BLaER1 (cell line): ENCODE results near the gene TMPRSS15.

Source experiments
- H3K27ac ChIP-seq: shearing (Covaris generic); formaldehyde crosslinking; 2 replicates; pipeline ENCODE4 v1.8.1; 2022
- H3K27me3 ChIP-seq: shearing (Covaris generic); formaldehyde crosslinking; 2 replicates; pipeline ENCODE4 v1.8.1; 2022
- H3K36me3 ChIP-seq: shearing (Covaris generic); formaldehyde crosslinking; 2 replicates; pipeline ENCODE4 v1.8.1; 2022
- H3K4me1 ChIP-seq: shearing (Covaris generic); formaldehyde crosslinking; 2 replicates; pipeline ENCODE4 v1.8.1; 2022
- H3K4me2 ChIP-seq: shearing (Covaris generic); formaldehyde crosslinking; 2 replicates; pipeline ENCODE4 v1.8.1; 2022
- H3K4me3 ChIP-seq: shearing (Covaris generic); formaldehyde crosslinking; 2 replicates; pipeline ENCODE4 v1.8.1; 2022
- H3K9ac ChIP-seq: shearing (Covaris generic); formaldehyde crosslinking; 2 replicates; pipeline ENCODE4 v1.8.1; 2022
- H3K9me3 ChIP-seq: shearing (Covaris generic); formaldehyde crosslinking; 2 replicates; pipeline ENCODE4 v1.8.1; 2022
- H4K20me1 ChIP-seq: shearing (Covaris generic); formaldehyde crosslinking; 2 replicates; pipeline ENCODE4 v1.8.1; 2022
- Cebpa-rat ChIP-seq: shearing (Covaris generic); IDR thresholded peaks from 2 replicates; pipeline ENCODE4 v1.8.1; 2022

Gene TMPRSS15

GRCh38 chr21:18275781-18276180 is 127.8 kb downstream of the TMPRSS15 start:
- H4K20me1 ChIP-seq, result no peaks in the 10 kb centered on the region
- H3K27me3 ChIP-seq, result no peaks in the 10 kb centered on the region
- H3K27ac ChIP-seq, result no peak overlapping the region
- no peak overlapping the region for H3K4me3 ChIP-seq
- H3K9ac ChIP-seq, result no peak overlapping the region
- no peak for TF ChIP-seq Cebpa-rat
- H3K9me3 ChIP-seq, result no peaks in the 10 kb centered on the region
- H3K4me1 ChIP-seq, result no peaks in the 10 kb centered on the region
- H3K36me3 ChIP-seq, result no peaks in the 10 kb centered on the region
- H3K4me2 ChIP-seq, result no peak overlapping the region

DNA sequence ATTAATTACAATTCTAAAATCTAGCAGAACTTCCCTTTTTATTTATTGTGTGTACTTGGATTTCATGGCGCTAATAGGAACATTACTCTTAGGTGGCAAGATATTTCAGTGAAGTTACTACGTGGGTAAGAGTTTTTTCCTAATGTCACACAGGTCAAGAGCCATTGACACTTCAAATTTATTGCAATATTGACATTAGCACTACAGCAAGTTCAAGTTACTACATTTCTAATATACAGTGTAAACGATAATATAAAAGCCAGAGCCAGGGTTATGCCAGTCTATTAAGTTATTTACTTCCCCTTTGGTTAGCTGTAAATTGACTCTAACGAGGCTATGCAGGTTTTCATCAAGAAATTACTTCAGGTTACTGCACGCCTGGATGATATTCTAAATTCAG is 129.2 kb downstream of the TMPRSS15 start:
- Histone ChIP-seq H4K20me1 (no peaks in the 10 kb centered on the region), H3K27ac (no peak overlapping the region), H3K27me3 (no peaks in the 10 kb centered on the region), H3K9me3 (no peaks in the 10 kb centered on the region), H3K4me1 (no peaks in the 10 kb centered on the region), H3K36me3 (no peaks in the 10 kb centered on the region), H3K4me2 (no peak overlapping the region), H3K9ac (no peak overlapping the region), H3K4me3 (no peak overlapping the region)
- no peak for TF ChIP-seq Cebpa-rat

- no peaks in the 10 kb centered on the region for H3K27me3 ChIP-seq
- H3K9ac ChIP-seq, result no peak overlapping the region
- H3K4me3 ChIP-seq, result no peak overlapping the region
- H3K9me3 ChIP-seq, result no peaks in the 10 kb centered on the region
- no peak for TF ChIP-seq Cebpa-rat
- H4K20me1 ChIP-seq, result no peaks in the 10 kb centered on the region
- H3K27ac ChIP-seq, result no peak overlapping the region
- H3K4me1 ChIP-seq, result no peaks in the 10 kb centered on the region
- no peaks in the 10 kb centered on the region for H3K36me3 ChIP-seq
- H3K4me2 ChIP-seq, result no peak overlapping the region
Measured at GRCh38 chr21:18273400-18273799, 130.2 kb downstream of the TMPRSS15 start.

- TF ChIP-seq Cebpa-rat, result no peak
- Histone ChIP-seq H3K27me3 (no peaks in the 10 kb centered on the region), H3K27ac (no peak overlapping the region), H4K20me1 (no peaks in the 10 kb centered on the region), H3K4me1 (no peaks in the 10 kb centered on the region), H3K4me2 (no peak overlapping the region), H3K9me3 (no peaks in the 10 kb centered on the region), H3K36me3 (no peaks in the 10 kb centered on the region), H3K9ac (no peak overlapping the region), H3K4me3 (no peak overlapping the region)
Measured at GRCh38 chr21:18269856-18270255, 133.7 kb downstream of the TMPRSS15 start.

DNA sequence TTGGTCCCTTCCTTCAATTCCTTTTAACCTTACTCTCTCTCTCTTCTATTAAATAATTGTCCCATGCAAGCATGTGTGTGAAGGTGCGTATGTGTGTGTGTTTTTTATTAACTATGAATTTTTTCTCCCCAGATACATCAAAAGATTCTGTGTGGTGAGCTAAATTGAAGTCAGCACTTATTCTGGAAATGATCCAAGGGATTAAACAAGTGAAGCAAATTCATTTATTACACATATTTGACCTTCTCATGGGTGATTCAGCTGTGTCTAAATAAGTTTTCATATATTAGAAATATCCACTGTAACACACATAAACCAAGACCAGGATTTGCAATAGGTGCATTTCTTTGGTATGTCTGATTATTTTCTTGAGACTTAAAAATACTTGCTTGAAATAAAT is 134.7 kb downstream of the TMPRSS15 start:
- Histone ChIP-seq H4K20me1 (no peaks in the 10 kb centered on the region), H3K27ac (no peak overlapping the region), H3K4me1 (no peaks in the 10 kb centered on the region), H3K9ac (no peak overlapping the region), H3K9me3 (no peaks in the 10 kb centered on the region), H3K27me3 (no peaks in the 10 kb centered on the region), H3K4me3 (no peak overlapping the region), H3K4me2 (no peak overlapping the region), H3K36me3 (no peaks in the 10 kb centered on the region)
- no peak for TF ChIP-seq Cebpa-rat

DNA sequence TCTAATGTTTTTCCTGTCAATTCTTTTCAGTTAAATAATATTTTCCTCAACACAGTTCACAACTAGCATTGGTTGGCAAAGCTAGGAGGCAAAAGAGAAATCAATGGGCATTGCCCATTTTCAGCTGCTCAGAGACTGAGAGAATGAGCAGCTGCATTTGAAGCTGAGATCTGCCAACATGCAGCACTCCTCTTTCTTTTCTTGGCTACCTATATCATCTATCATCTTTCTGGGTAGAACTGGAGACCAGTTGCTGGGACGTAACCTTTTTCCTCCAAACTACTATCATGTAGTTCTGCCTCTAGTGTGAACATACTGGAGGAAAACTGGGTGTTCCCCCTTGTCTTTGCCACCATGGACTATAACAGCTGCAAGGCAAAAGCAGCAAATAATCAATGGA is 136.1 kb downstream of the TMPRSS15 start:
- Histone ChIP-seq H3K4me2 (no peak overlapping the region), H4K20me1 (no peaks in the 10 kb centered on the region), H3K36me3 (no peaks in the 10 kb centered on the region), H3K9ac (no peak overlapping the region), H3K9me3 (no peaks in the 10 kb centered on the region), H3K4me3 (no peak overlapping the region), H3K4me1 (no peaks in the 10 kb centered on the region), H3K27me3 (no peaks in the 10 kb centered on the region), H3K27ac (no peak overlapping the region)
- no peak for TF ChIP-seq Cebpa-rat

- no peaks in the 10 kb centered on the region for H3K4me1 ChIP-seq
- H3K4me2 ChIP-seq, result no peak overlapping the region
- H3K36me3 ChIP-seq, result no peaks in the 10 kb centered on the region
- H3K27ac ChIP-seq, result no peak overlapping the region
- H3K9me3 ChIP-seq, result no peaks in the 10 kb centered on the region
- H3K4me3 ChIP-seq, result no peak overlapping the region
- TF ChIP-seq Cebpa-rat, result no peak
- no peak overlapping the region for H3K9ac ChIP-seq
- no peaks in the 10 kb centered on the region for H4K20me1 ChIP-seq
- H3K27me3 ChIP-seq, result no peaks in the 10 kb centered on the region
Measured at GRCh38 chr21:18265944-18266343, 137.6 kb downstream of the TMPRSS15 start.

- Histone ChIP-seq H3K9me3 (no peaks in the 10 kb centered on the region), H3K9ac (no peak overlapping the region), H3K4me2 (no peak overlapping the region), H3K36me3 (no peaks in the 10 kb centered on the region), H3K27me3 (no peaks in the 10 kb centered on the region), H3K4me1 (no peaks in the 10 kb centered on the region), H3K27ac (no peak overlapping the region), H3K4me3 (no peak overlapping the region), H4K20me1 (no peaks in the 10 kb centered on the region)
- TF ChIP-seq Cebpa-rat, result no peak
Measured at GRCh38 chr21:18253799-18254198, 149.8 kb downstream of the TMPRSS15 start.

DNA sequence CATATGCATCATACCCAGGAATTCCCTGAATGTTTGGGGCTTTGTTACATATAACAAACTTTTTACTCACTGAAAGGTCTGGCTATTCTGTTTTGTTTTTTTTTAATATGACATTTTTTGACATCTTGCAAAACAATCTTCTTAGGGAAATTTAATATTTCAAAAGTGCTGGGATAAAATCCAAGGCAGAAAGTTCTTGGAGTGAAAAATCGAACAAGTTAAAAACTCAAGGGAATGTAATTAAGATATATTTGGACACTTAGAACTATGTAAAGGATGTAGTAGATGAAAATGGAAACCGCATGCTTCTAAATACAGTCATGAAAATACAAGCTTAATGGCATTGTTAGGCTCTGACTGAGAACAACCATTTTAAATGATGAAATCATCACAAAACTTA is 150.4 kb downstream of the TMPRSS15 start:
- H3K36me3 ChIP-seq, result no peaks in the 10 kb centered on the region
- no peaks in the 10 kb centered on the region for H4K20me1 ChIP-seq
- no peak for TF ChIP-seq Cebpa-rat
- no peaks in the 10 kb centered on the region for H3K4me1 ChIP-seq
- H3K9ac ChIP-seq, result no peak overlapping the region
- H3K27me3 ChIP-seq, result no peaks in the 10 kb centered on the region
- no peak overlapping the region for H3K27ac ChIP-seq
- H3K4me3 ChIP-seq, result no peak overlapping the region
- no peak overlapping the region for H3K4me2 ChIP-seq
- no peaks in the 10 kb centered on the region for H3K9me3 ChIP-seq

- Histone ChIP-seq H3K9me3 (no peaks in the 10 kb centered on the region), H3K9ac (no peak overlapping the region), H3K36me3 (no peaks in the 10 kb centered on the region), H3K4me1 (no peaks in the 10 kb centered on the region), H3K27ac (no peak overlapping the region), H3K27me3 (no peaks in the 10 kb centered on the region), H4K20me1 (no peaks in the 10 kb centered on the region), H3K4me2 (no peak overlapping the region), H3K4me3 (no peak overlapping the region)
- TF ChIP-seq Cebpa-rat, result no peak
Measured at GRCh38 chr21:18252680-18253079, 150.9 kb downstream of the TMPRSS15 start.

DNA sequence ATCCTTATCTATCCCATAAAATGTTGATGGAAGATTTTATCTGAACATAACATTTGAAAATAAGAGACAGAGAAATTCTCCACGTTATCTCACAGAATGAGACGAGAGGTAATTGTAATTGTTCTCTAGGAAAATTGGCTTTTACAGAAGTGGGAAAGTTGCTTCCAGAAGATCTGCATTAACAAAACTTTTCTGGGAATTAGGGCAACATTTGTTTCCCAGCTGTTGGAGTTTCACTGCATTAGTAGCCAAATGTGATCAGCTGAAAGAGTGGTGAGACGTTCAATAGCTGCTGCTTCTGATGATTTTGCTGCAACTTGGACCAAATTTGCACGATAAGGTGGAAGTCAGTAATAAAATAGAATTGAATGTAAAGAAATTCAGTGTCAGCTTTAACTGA is 151.3 kb downstream of the TMPRSS15 start:
- no peak overlapping the region for H3K4me2 ChIP-seq
- TF ChIP-seq Cebpa-rat, result no peak
- no peaks in the 10 kb centered on the region for H3K4me1 ChIP-seq
- H3K9me3 ChIP-seq, result no peaks in the 10 kb centered on the region
- no peaks in the 10 kb centered on the region for H4K20me1 ChIP-seq
- H3K36me3 ChIP-seq, result no peaks in the 10 kb centered on the region
- no peak overlapping the region for H3K27ac ChIP-seq
- H3K27me3 ChIP-seq, result no peaks in the 10 kb centered on the region
- H3K9ac ChIP-seq, result no peak overlapping the region
- H3K4me3 ChIP-seq, result no peak overlapping the region
